ENCODE measurements around the gene GRIK4.

GRCh38 chr11:120914021-120914420 is 402.5 kb downstream of the GRIK4 start:
- TF ChIP-seq EZH2 (IDR thresholded peaks at IDR 0.05; ENCODE audit: borderline replicate concordance, low read depth, low read length) (no peak), POLR2AphosphoS5 (IDR thresholded peaks at IDR 0.05; ENCODE audit: control insufficient read depth, insufficient read depth, low read depth, low read length) (no peak)
- TF ChIP-seq, protein P1, sequence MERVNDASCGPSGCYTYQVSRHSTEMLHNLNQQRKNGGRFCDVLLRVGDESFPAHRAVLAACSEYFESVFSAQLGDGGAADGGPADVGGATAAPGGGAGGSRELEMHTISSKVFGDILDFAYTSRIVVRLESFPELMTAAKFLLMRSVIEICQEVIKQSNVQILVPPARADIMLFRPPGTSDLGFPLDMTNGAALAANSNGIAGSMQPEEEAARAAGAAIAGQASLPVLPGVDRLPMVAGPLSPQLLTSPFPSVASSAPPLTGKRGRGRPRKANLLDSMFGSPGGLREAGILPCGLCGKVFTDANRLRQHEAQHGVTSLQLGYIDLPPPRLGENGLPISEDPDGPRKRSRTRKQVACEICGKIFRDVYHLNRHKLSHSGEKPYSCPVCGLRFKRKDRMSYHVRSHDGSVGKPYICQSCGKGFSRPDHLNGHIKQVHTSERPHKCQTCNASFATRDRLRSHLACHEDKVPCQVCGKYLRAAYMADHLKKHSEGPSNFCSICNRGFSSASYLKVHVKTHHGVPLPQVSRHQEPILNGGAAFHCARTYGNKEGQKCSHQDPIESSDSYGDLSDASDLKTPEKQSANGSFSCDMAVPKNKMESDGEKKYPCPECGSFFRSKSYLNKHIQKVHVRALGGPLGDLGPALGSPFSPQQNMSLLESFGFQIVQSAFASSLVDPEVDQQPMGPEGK (CRISPR knock-in tag; IDR thresholded peaks at IDR 0.05; ENCODE audit: borderline replicate concordance) = no peak

All from K562 (cell line).